ENCODE data around the gene APOA5.
"Not testable (repeated sequence)": the region's sequence is repeated elsewhere in the genome, so short reads cannot be mapped to it uniquely, and the experiment has no call there.

Gene APOA5

GRCh38 chr11:116771935-116772334 is 19.7 kb downstream of the APOA5 start:
- DNase-seq = no peak

GRCh38 chr11:116762132-116762531 is 29.5 kb downstream of the APOA5 start:
- DNase-seq = no peak

GRCh38 chr11:116756044-116756443 is 35.6 kb downstream of the APOA5 start:
- not testable (repeated sequence) for DNase-seq

GRCh38 chr11:116750070-116750718 is 41.5 kb downstream of the APOA5 start:
- DNase-seq = no peak

- no peak for DNase-seq
Observed at GRCh38 chr11:116742104-116742503, 49.6 kb downstream of the APOA5 start.

GRCh38 chr11:116740741-116741140 is 50.9 kb downstream of the APOA5 start:
- no peak for DNase-seq
